ENCODE measurements around the gene ANKRD39. TPM values are rescaled to one million over a fixed set of nuclear protein-coding genes. Genes with fewer than 3 reads are reported as not detected.

ANKRD39 gene
- total and polyA plus RNA-seq, 2 donors (not counting 1 experiment from before 2014, with no cell fraction given) = 14.8 to 19.3 TPM

DNA sequence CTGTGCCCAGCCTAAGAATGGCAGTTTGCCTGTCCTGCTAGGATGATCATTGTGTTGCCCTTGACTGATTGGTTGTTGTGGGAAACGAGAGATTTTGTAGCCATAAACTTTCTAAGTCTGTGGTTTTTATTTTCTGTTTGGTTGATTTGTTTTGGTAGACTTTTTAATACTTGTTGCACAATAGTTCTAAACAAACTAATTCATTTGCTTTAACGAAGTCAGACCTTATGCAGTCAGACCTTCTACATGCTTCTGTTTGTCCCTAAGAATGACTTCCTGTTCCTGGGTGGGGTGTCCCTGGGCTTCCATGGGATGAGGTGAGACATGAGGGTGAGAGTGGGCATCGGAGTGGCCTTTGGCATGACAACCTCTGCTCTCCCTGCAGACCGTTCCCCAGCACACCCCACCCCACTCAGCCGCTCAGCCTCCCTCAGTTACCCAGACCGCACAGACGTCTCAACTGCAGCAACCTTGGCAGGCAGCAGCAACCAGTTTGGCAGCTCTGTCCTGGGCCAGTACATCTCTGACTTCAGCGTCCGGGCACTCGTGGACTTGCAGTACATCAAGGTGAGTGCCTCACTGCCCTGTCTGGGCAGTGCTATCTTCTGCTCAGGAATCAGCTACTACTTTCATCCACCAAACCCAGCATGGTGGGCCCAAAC is 49.5 kb downstream of the ANKRD39 start:
- TF ChIP-seq, protein P1, sequence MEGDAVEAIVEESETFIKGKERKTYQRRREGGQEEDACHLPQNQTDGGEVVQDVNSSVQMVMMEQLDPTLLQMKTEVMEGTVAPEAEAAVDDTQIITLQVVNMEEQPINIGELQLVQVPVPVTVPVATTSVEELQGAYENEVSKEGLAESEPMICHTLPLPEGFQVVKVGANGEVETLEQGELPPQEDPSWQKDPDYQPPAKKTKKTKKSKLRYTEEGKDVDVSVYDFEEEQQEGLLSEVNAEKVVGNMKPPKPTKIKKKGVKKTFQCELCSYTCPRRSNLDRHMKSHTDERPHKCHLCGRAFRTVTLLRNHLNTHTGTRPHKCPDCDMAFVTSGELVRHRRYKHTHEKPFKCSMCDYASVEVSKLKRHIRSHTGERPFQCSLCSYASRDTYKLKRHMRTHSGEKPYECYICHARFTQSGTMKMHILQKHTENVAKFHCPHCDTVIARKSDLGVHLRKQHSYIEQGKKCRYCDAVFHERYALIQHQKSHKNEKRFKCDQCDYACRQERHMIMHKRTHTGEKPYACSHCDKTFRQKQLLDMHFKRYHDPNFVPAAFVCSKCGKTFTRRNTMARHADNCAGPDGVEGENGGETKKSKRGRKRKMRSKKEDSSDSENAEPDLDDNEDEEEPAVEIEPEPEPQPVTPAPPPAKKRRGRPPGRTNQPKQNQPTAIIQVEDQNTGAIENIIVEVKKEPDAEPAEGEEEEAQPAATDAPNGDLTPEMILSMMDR (IDR thresholded peaks at IDR 0.05) = no peak
- no peak for TF ChIP-seq EZH2 (IDR thresholded peaks at IDR 0.05; ENCODE audit: borderline replicate concordance, insufficient read depth, low read depth, low read length, poor library complexity, severe bottlenecking)
- Histone ChIP-seq H3K4me1 (ENCODE audit: control insufficient read depth in 2 of 2, insufficient read depth in 2 of 2, low read length in 2 of 2) (peaks cover 15 to 21% of the 10 kb centered on the region in 2 donors), H3K36me3 (replicated peaks in 1 of 2; ENCODE audit: control extremely low read depth in 1 of 2, control insufficient read depth in 1 of 2, extremely low read depth in 1 of 2, insufficient read depth in 2 of 2, low read length in 1 of 2) (peaks cover 0 to 29% of the 10 kb centered on the region in 2 experiments), H3K9me3 (ENCODE audit: control extremely low read depth in 1 of 3, control insufficient read depth in 2 of 3, insufficient read depth in 1 of 3, low read length in 2 of 3) (peaks cover 0 to 3% (median 0%) of the 10 kb centered on the region in 3 donors), H3K4me3 (ENCODE audit: control extremely low read depth in 1 of 5, extremely low read depth in 1 of 5, insufficient read depth in 1 of 5, low read depth in 2 of 5, low read length in 4 of 5) (no peak overlapping the region), H3K27ac (ENCODE audit: low read length in 2 of 2) (peak overlapping the region in 1 of 2 donors; percentile 39), H3K9ac (ENCODE audit: low read length) (no peak overlapping the region), H3K27me3 (replicated peaks in 1 of 4; ENCODE audit: control extremely low read depth in 1 of 4, control insufficient read depth in 3 of 4, insufficient read depth in 4 of 4, low read length in 3 of 4) (no peaks in the 10 kb centered on the region), H3K79me2 (ENCODE audit: control insufficient read depth, insufficient read depth, low read length) (no peaks in the 10 kb centered on the region), H4K20me1 (ENCODE audit: control insufficient read depth, insufficient read depth, low read length, poor library complexity, severe bottlenecking) (no peaks in the 10 kb centered on the region), H3K4me2 (replicated peaks; ENCODE audit: low read depth, low read length, poor library complexity, severe bottlenecking) (no peak overlapping the region), H2AFZ (ENCODE audit: insufficient read depth, low read depth, low read length, poor library complexity, severe bottlenecking) (no peak overlapping the region)
- H3K27me3 Mint-ChIP-seq = no peaks in the 10 kb centered on the region
- H3K9me3 Mint-ChIP-seq (ENCODE audit: insufficient read depth) = no peaks in the 10 kb centered on the region
- POLR2A ChIA-PET = no interaction called here
- WGBS (ENCODE audit: insufficient coverage) = 94% methylated on average over 7 of the region's 10 CpGs
- DNase-seq = no peak
- intact Hi-C loops (cut with micrococcal nuclease) = no loop called here
- ATAC-seq (ENCODE audit: low read depth) = no peak
- peaks cover 24% of the 10 kb centered on the region for H3K4me1 Mint-ChIP-seq
- peak overlapping the region; percentile 85 for H3K27ac Mint-ChIP-seq
- peak overlapping the region; percentile 50 for H3K4me3 Mint-ChIP-seq
- CTCF ChIA-PET = interaction anchor here (1.4 kb wide), 1 partner anchor 50 kb away, joined by 3 read pairs; the partner anchor contains the start of gene ANKRD39

DNA sequence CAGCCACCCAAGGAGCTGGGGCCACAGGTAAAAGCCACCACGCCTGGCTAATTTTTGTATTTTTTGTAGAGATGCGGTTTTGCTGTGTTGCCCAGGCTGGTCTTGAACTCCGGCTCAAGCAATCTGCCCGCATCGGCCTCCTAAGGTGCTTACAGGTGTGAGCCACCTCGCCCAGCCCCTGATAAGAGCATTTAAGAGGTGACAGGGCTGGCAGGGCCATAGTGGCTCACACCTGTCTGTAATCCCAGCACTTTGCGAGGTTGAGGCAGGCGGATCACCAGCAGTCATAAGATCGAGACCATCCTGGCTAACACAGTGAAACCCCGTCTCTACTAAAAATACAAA is 50.7 kb downstream of the ANKRD39 start:
- Histone ChIP-seq H2AFZ (ENCODE audit: insufficient read depth, low read depth, low read length, poor library complexity, severe bottlenecking) (peak overlapping the region; percentile 76), H4K20me1 (ENCODE audit: control insufficient read depth, insufficient read depth, low read length, poor library complexity, severe bottlenecking) (no peaks in the 10 kb centered on the region), H3K4me1 (ENCODE audit: control insufficient read depth in 2 of 2, insufficient read depth in 2 of 2, low read length in 2 of 2) (peaks cover 21 to 31% of the 10 kb centered on the region in 2 donors), H3K9ac (ENCODE audit: low read length) (peak overlapping the region; percentile 55), H3K9me3 (ENCODE audit: control extremely low read depth in 1 of 3, control insufficient read depth in 2 of 3, insufficient read depth in 1 of 3, low read length in 2 of 3) (peaks cover 0 to 3% (median 0%) of the 10 kb centered on the region in 3 donors), H3K4me3 (ENCODE audit: control extremely low read depth in 1 of 5, extremely low read depth in 1 of 5, insufficient read depth in 1 of 5, low read depth in 2 of 5, low read length in 4 of 5) (peak overlapping the region in 4 of 5 experiments; percentile 14 to 47 (median 35)), H3K27me3 (replicated peaks in 1 of 4; ENCODE audit: control extremely low read depth in 1 of 4, control insufficient read depth in 3 of 4, insufficient read depth in 4 of 4, low read length in 3 of 4) (no peaks in the 10 kb centered on the region), H3K36me3 (replicated peaks in 1 of 2; ENCODE audit: control extremely low read depth in 1 of 2, control insufficient read depth in 1 of 2, extremely low read depth in 1 of 2, insufficient read depth in 2 of 2, low read length in 1 of 2) (peaks cover 0 to 34% of the 10 kb centered on the region in 2 experiments), H3K27ac (ENCODE audit: low read length in 2 of 2) (peak overlapping the region; percentile 73 to 76), H3K79me2 (ENCODE audit: control insufficient read depth, insufficient read depth, low read length) (no peaks in the 10 kb centered on the region), H3K4me2 (replicated peaks; ENCODE audit: low read depth, low read length, poor library complexity, severe bottlenecking) (peak overlapping the region; percentile 69)
- Mint-ChIP-seq H3K4me1 (peaks cover 24% of the 10 kb centered on the region), H3K27me3 (no peaks in the 10 kb centered on the region), H3K9me3 (ENCODE audit: insufficient read depth) (no peaks in the 10 kb centered on the region), H3K4me3 (peak overlapping the region; percentile 86), H3K27ac (peak overlapping the region; percentile 97)
- POLR2A ChIA-PET = interaction anchor here (0.6 to 1.5 kb wide), 4 partner anchors 9 to 144 kb away, joined by 3 to 9 read pairs (median 5); partner anchors contain the start of genes ANKRD39 and CNNM3
- DNase-seq (no peak), ATAC-seq (ENCODE audit: low read depth) (peak; percentile 15)
- WGBS (ENCODE audit: insufficient coverage) = 49% methylated on average over 5 of the region's 10 CpGs
- CTCF ChIA-PET = interaction anchor here (1.4 to 2.3 kb wide), 2 partner anchors 9 to 51 kb away, joined by 3 to 16 read pairs; partner anchors contain the start of genes ANKRD39 and CNNM3
- TF ChIP-seq EZH2 (IDR thresholded peaks at IDR 0.05; ENCODE audit: borderline replicate concordance, insufficient read depth, low read depth, low read length, poor library complexity, severe bottlenecking) = no peak
- TF ChIP-seq, protein P1 (IDR thresholded peaks at IDR 0.05) = no peak
- intact Hi-C loops (cut with micrococcal nuclease) = no loop called here

All from B cell (primary cell).